Neural cell (in vitro differentiated cells): ENCODE results near the gene EFTUD2. TPM values are rescaled to one million over a fixed set of nuclear protein-coding genes. Genes with fewer than 3 reads are reported as not detected.

Source experiments
- H2AFZ ChIP-seq: fragments of 200-600, 300-800 bp; sonication (generic), shearing (Covaris generic); 2 replicates; pipeline ENCODE4 v1.6.0; 2014; ENCODE audit warnings: low read depth, mild to moderate bottlenecking, antibody characterized with exemption, low read length, moderate library complexity
- H3F3A ChIP-seq: fragments of 200-600 bp; shearing (Covaris generic); 2 replicates; pipeline ENCODE4 v1.6.1; 2016; ENCODE audit warnings: mild to moderate bottlenecking, moderate library complexity, mixed read lengths, antibody characterized with exemption, low read length; ENCODE audit not compliant: insufficient read depth, poor library complexity, severe bottlenecking
- H3K27ac ChIP-seq: fragments of 200-600, 300-800 bp; sonication (generic), shearing (Covaris generic); 2 replicates; pipeline ENCODE4 v1.5.1; 2014; ENCODE audit warnings: mild to moderate bottlenecking, low read length, moderate library complexity
- H3K27me3 ChIP-seq: fragments of 300-800, 200-600 bp; sonication (generic), shearing (Covaris generic); 2 replicates; pipeline ENCODE4 v1.6.0; 2014; ENCODE audit warnings: mild to moderate bottlenecking, low read depth, low read length, moderate library complexity; ENCODE audit not compliant: insufficient read depth
- H3K36me3 ChIP-seq: fragments of 300-800, 200-600 bp; sonication (generic), shearing (Covaris generic); 2 replicates; pipeline ENCODE4 v1.5.1; 2014; ENCODE audit warnings: mild to moderate bottlenecking, antibody characterized with exemption, low read length, moderate library complexity; ENCODE audit not compliant: insufficient read depth
- H3K4me2 ChIP-seq: fragments of 300-800, 200-600 bp; sonication (generic), shearing (Covaris generic); 2 replicates; pipeline ENCODE4 v1.6.0; 2014; ENCODE audit warnings: mild to moderate bottlenecking, low read length
- H3K4me3 ChIP-seq: fragments of 300-800, 200-600 bp; sonication (generic), shearing (Covaris generic); 2 replicates; pipeline ENCODE4 v1.5.1; 2014; ENCODE audit warnings: mild to moderate bottlenecking, low read length, moderate library complexity
- H3K79me2 ChIP-seq: fragments of 200-600 bp; shearing (Covaris generic); replicated peaks from 2 replicates; pipeline ENCODE4 v1.6.0; 2014; ENCODE audit warnings: mild to moderate bottlenecking, low read length, moderate library complexity; ENCODE audit not compliant: insufficient read depth
- H3K9ac ChIP-seq: fragments of 300-800, 200-600 bp; sonication (generic), shearing (Covaris generic); 2 replicates; pipeline ENCODE4 v1.6.1; 2016; ENCODE audit warnings: mild to moderate bottlenecking, low read length, mixed read lengths
- H3K9me2 ChIP-seq: fragments of 200-600 bp; shearing (Covaris generic); 2 replicates; pipeline ENCODE4 v1.6.1; 2016; ENCODE audit warnings: mild to moderate bottlenecking, low read length, mixed read lengths; ENCODE audit not compliant: insufficient read depth
- H3K9me3 ChIP-seq: fragments of 200-600, 300-800 bp; sonication (generic), shearing (Covaris generic); 2 replicates; pipeline ENCODE4 v1.6.1; 2016; ENCODE audit warnings: mild to moderate bottlenecking, mixed run types, low read length, moderate library complexity, mixed read lengths
- H4K20me1 ChIP-seq: fragments of 200-600 bp; shearing (Covaris generic); 2 replicates; pipeline ENCODE4 v1.6.1; 2016; ENCODE audit warnings: mild to moderate bottlenecking, mixed run types; ENCODE audit not compliant: insufficient read depth
- CTCF ChIP-seq: fragments of 450-650 bp; IDR thresholded peaks from 2 replicates; pipeline ENCODE4 v1.5.1; 2014; ENCODE audit warnings: antibody characterized with exemption, mild to moderate bottlenecking, moderate library complexity; ENCODE audit not compliant: poor library complexity, severe bottlenecking
- EP300 ChIP-seq: fragments of 450-650 bp; conservative IDR thresholded peaks from 2 replicates; pipeline ENCODE4 v1.6.1; 2014; ENCODE audit warnings: antibody characterized with exemption, mild to moderate bottlenecking, moderate library complexity; ENCODE audit not compliant: poor library complexity, severe bottlenecking
- EZH2 ChIP-seq: fragments of 200-600, 300-800 bp; shearing (Covaris generic), sonication (generic); IDR thresholded peaks from 2 replicates; pipeline ENCODE4 v1.6.1; 2014; ENCODE audit warnings: antibody characterized with exemption, low read length, borderline replicate concordance, mild to moderate bottlenecking; ENCODE audit not compliant: insufficient read depth, poor library complexity, severe bottlenecking
- MXI1 ChIP-seq: fragments of 450-650 bp; conservative IDR thresholded peaks from 2 replicates; pipeline ENCODE4 v1.6.1; 2014; ENCODE audit warnings: antibody characterized with exemption, mild to moderate bottlenecking; ENCODE audit not compliant: poor library complexity, severe bottlenecking
- POLR2AphosphoS5 ChIP-seq: IDR thresholded peaks from 2 replicates; pipeline ENCODE4 v1.6.1; 2012
- RAD21 ChIP-seq: fragments of 450-650 bp; conservative IDR thresholded peaks from 2 replicates; pipeline ENCODE4 v1.6.1; 2014; ENCODE audit warnings: antibody characterized with exemption, mild to moderate bottlenecking, moderate library complexity
- REST ChIP-seq: IDR thresholded peaks from 2 replicates; pipeline ENCODE4 v1.6.1; 2012; ENCODE audit warnings: borderline replicate concordance
- TAF1 ChIP-seq: IDR thresholded peaks from 2 replicates; pipeline ENCODE4 v1.6.1; 2012; ENCODE audit warnings: low read depth
- polyA plus RNA-seq: library from polyadenylated mRNA; depleted of rRNA; stranded (reverse); fragments of >200 nt; gene quantifications from 2 replicates; pipeline ENCODE4 v1.2.3, GENCODE V29; 2014

The EFTUD2 gene
- polyA plus RNA-seq, 1 donor from 2014 or later = 69.4 TPM

GRCh38 chr17:44922746-44923470, 23.7 kb upstream of the EFTUD2 start:
- Histone ChIP-seq H3K27ac (no peak overlapping the region), H3K79me2 (no peaks in the 10 kb centered on the region), H3K9ac (no peak overlapping the region), H3K4me3 (no peak overlapping the region), H3K36me3 (no peaks in the 10 kb centered on the region), H3K9me3 (no peaks in the 10 kb centered on the region), H2AFZ (no peak overlapping the region), H3K9me2 (no peaks in the 10 kb centered on the region), H3K27me3 (no peaks in the 10 kb centered on the region), H3K4me2 (no peak overlapping the region), H3F3A (no peaks in the 10 kb centered on the region), H4K20me1 (no peaks in the 10 kb centered on the region)
- no peak for TF ChIP-seq POLR2AphosphoS5

- H3K9me3 ChIP-seq = no peaks in the 10 kb centered on the region
- no peaks in the 10 kb centered on the region for H3K36me3 ChIP-seq
- no peak overlapping the region for H3K4me3 ChIP-seq
- H3K27ac ChIP-seq = no peak overlapping the region
- H3K9me2 ChIP-seq = no peaks in the 10 kb centered on the region
- H4K20me1 ChIP-seq = no peaks in the 10 kb centered on the region
- H3K9ac ChIP-seq = no peak overlapping the region
- H3K4me2 ChIP-seq = no peak overlapping the region
- no peak overlapping the region for H2AFZ ChIP-seq
- no peaks in the 10 kb centered on the region for H3F3A ChIP-seq
- TF ChIP-seq EP300 = no peak
- no peak for TF ChIP-seq RAD21
- no peak for TF ChIP-seq POLR2AphosphoS5
- no peak for TF ChIP-seq MXI1
- TF ChIP-seq REST = no peak
- no peak for TF ChIP-seq EZH2
- TF ChIP-seq TAF1 = no peak
- TF ChIP-seq CTCF = no peak
- H3K27me3 ChIP-seq = no peaks in the 10 kb centered on the region
- no peaks in the 10 kb centered on the region for H3K79me2 ChIP-seq
These were observed 22.9 kb upstream of the EFTUD2 start for GRCh38 chr17:44922136-44922535.
